HepG2 (cell line): ENCODE measurements around the gene ANO2. TPM values are rescaled to one million over a fixed set of nuclear protein-coding genes. Genes with fewer than 3 reads are reported as not detected.

Experiments used
- ATAC-seq: fragments of 200-7000 bp; cut with Tn5 transposase; 3 replicates; pipeline ENCODE4 v1.9.1; 2020; ENCODE audit warnings: mild to moderate bottlenecking, moderate library complexity
- BruUV-seq: library from RNA; stranded (reverse); fragments of 400-500 nt; replicated peaks from 2 replicates; lab custom pipeline; 2021; lab: Mats Ljungman, UMichigan
- CTCF ChIA-PET: fragments of 300-600 bp; formaldehyde crosslinking; extraction: SDS; loops from one replicate; lab custom pipeline; 2021; ENCODE audit warnings: low total read pairs, inconsistent platforms, low intra/inter-chr PET ratio; lab: Yijun Ruan, JAX
- POLR2A ChIA-PET: fragments of 350-600 bp; sonication (Branson Sonifier 250); formaldehyde crosslinking; loops from one replicate; lab custom pipeline; 2020; ENCODE audit warnings: antibody characterized with exemption, inconsistent platforms; lab: Yijun Ruan, JAX
- DNase-seq: peaks from one replicate; pipeline ENCODE4 v3.0.0-alpha.2; 2015; ENCODE audit warnings: low spot score
- FAIRE-seq: peaks from 3 replicates; lab custom pipeline; 2011; peaks lifted over from hg19 to GRCh38; lab: Jason Lieb, UNC
- H2AFZ ChIP-seq: one replicate; pipeline ENCODE4 v1.6.1; 2011; ENCODE audit warnings: low read length, inconsistent platforms
- H3K27ac ChIP-seq: fragments of 300-600 bp; 3 replicates; pipeline ENCODE4 v1.8.0; 2011; ENCODE audit warnings: mixed run types, mild to moderate bottlenecking, mixed read lengths, low read length, inconsistent platforms; ENCODE audit not compliant: insufficient read depth; ENCODE audit errors: extremely low read length
- H3K27me3 ChIP-seq, 2 experiments: fragments of 200-600 bp in 1 of 2; 2 replicates in 1 of 2; 3 replicates in 1 of 2; pipeline versions ENCODE4 v1.6.0 to v1.8.0; 2011; ENCODE audit warnings: low read length in 2 of 2, mild to moderate bottlenecking in 2 of 2, moderate library complexity in 2 of 2, inconsistent platforms in 1 of 2; ENCODE audit not compliant: insufficient read depth in 2 of 2, control insufficient read depth in 1 of 2
- H3K36me3 ChIP-seq, 2 experiments: fragments of 200-600 bp in 1 of 2; replicated peaks in 1 of 2; 2 replicates in 1 of 2; 3 replicates in 1 of 2; pipeline versions ENCODE4 v1.5.1 to v1.8.0; 2011; ENCODE audit warnings: low read length in 2 of 2, inconsistent platforms in 1 of 2; ENCODE audit not compliant: insufficient read depth in 2 of 2, control insufficient read depth in 1 of 2
- H3K4me1 ChIP-seq: 2 replicates; pipeline ENCODE4 v1.5.1; 2012; ENCODE audit warnings: low read length, inconsistent platforms; ENCODE audit not compliant: insufficient read depth
- H3K4me2 ChIP-seq: 2 replicates; pipeline ENCODE4 v1.6.0; 2011; ENCODE audit warnings: low read depth, low read length, inconsistent platforms
- H3K4me3 ChIP-seq, 3 experiments: fragments of 200-600 bp in 1 of 3; sonication (generic), shearing (Covaris generic) in 1 of 3; replicated peaks in 1 of 3; 2 replicates each; pipeline ENCODE4 v1.5.1; 2011 to 2016; ENCODE audit warnings: low read length in 3 of 3, inconsistent platforms in 2 of 3, low read depth in 2 of 3, mild to moderate bottlenecking in 2 of 3, control low read depth in 1 of 3, mixed read lengths in 1 of 3; ENCODE audit not compliant: insufficient read depth in 1 of 3
- H3K79me2 ChIP-seq: one replicate; pipeline ENCODE4 v1.6.1; 2011; ENCODE audit warnings: low read length, inconsistent platforms; ENCODE audit not compliant: insufficient read depth
- H3K9ac ChIP-seq: 2 replicates; pipeline ENCODE4 v1.6.0; 2011; ENCODE audit warnings: mild to moderate bottlenecking, low read depth, low read length, inconsistent platforms; ENCODE audit not compliant: insufficient read depth
- H3K9me3 ChIP-seq: 2 replicates; pipeline ENCODE4 v1.5.1; 2012; ENCODE audit warnings: mild to moderate bottlenecking, low read length
- H4K20me1 ChIP-seq: 2 replicates; pipeline ENCODE4 v1.6.0; 2011; ENCODE audit warnings: inconsistent platforms, mild to moderate bottlenecking, low read length, moderate library complexity; ENCODE audit not compliant: insufficient read depth
- ARID2 ChIP-seq: sonication (generic); formaldehyde crosslinking; IDR thresholded peaks from 2 replicates; pipeline ENCODE4 v1.8.1; 2022; ENCODE audit warnings: mild to moderate bottlenecking, missing genetic modification reagents, borderline replicate concordance
- EHMT2 ChIP-seq: fragments of 200-600 bp; sonication (generic); IDR thresholded peaks from 2 replicates; pipeline ENCODE4 v1.7.0; 2017; ENCODE audit warnings: antibody characterized with exemption, low read depth, low read length, borderline replicate concordance
- EP300 ChIP-seq, 3 experiments: sonication (generic) in 1 of 3; formaldehyde crosslinking in 1 of 3; IDR thresholded peaks; 2 replicates each; pipeline versions ENCODE4 v1.5.1 to v1.6.1; 2011 to 2020; ENCODE audit warnings: low read depth in 2 of 3, low read length in 2 of 3, borderline replicate concordance in 1 of 3, improper control_type of control experiment in 1 of 3, mild to moderate bottlenecking in 1 of 3, missing genetic modification reagents in 1 of 3, moderate library complexity in 1 of 3
- HES4 ChIP-seq: sonication (generic); formaldehyde crosslinking; IDR thresholded peaks from 2 replicates; pipeline ENCODE4 v1.9.0; 2021; ENCODE audit warnings: mild to moderate bottlenecking, missing genetic modification reagents, borderline replicate concordance
- HNRNPK ChIP-seq: fragments of 200-400 bp; formaldehyde crosslinking; IDR thresholded peaks from 2 replicates; pipeline ENCODE4 v1.6.1; 2018; ENCODE audit warnings: low read length, low read depth, moderate library complexity, mild to moderate bottlenecking; ENCODE audit not compliant: poor library complexity, severe bottlenecking
- JUNB ChIP-seq: sonication (generic); formaldehyde crosslinking; IDR thresholded peaks from 2 replicates; pipeline ENCODE4 v1.8.0; 2022; ENCODE audit warnings: missing genetic modification reagents, mild to moderate bottlenecking, borderline replicate concordance
- KLF12 ChIP-seq: sonication (generic); formaldehyde crosslinking; IDR thresholded peaks from 2 replicates; pipeline ENCODE4 v1.4.0; 2020; ENCODE audit warnings: missing genetic modification reagents, borderline replicate concordance
- YEATS2 ChIP-seq: sonication (generic); formaldehyde crosslinking; IDR thresholded peaks from 2 replicates; pipeline ENCODE4 v1.4.0; 2020; ENCODE audit warnings: missing genetic modification reagents, borderline replicate concordance
- ZFP62 ChIP-seq: sonication (generic); formaldehyde crosslinking; IDR thresholded peaks from 2 replicates; pipeline ENCODE4 v1.4.0; 2020; ENCODE audit warnings: missing genetic modification reagents
- ZNF207 ChIP-seq: fragments of 450-650 bp; IDR thresholded peaks from 2 replicates; pipeline ENCODE4 v1.6.1; 2016; ENCODE audit warnings: antibody characterized with exemption, borderline replicate concordance
- ZNF274 ChIP-seq: sonication (generic); formaldehyde crosslinking; IDR thresholded peaks from 2 replicates; pipeline ENCODE4 v1.5.1; 2020; ENCODE audit warnings: mild to moderate bottlenecking, missing genetic modification reagents
- ZNF317 ChIP-seq: sonication (generic); formaldehyde crosslinking; IDR thresholded peaks from 2 replicates; pipeline ENCODE4 v1.5.0; 2020; ENCODE audit warnings: mild to moderate bottlenecking, missing genetic modification reagents
- ZNF766 ChIP-seq: sonication (generic); formaldehyde crosslinking; IDR thresholded peaks from 2 replicates; pipeline ENCODE4 v1.5.0; 2020; ENCODE audit warnings: missing genetic modification reagents, borderline replicate concordance
- WGBS: methylation state at CpG from one replicate; pipeline ENCODE4 v1.1.6; 2017; ENCODE audit warnings: low lambda C conversion rate; 5-methylcytosine and 5-hydroxymethylcytosine counted together
- in situ Hi-C: cut with HindIII; loops from 2 replicates; pipeline ENCODE4 v1.10.0; 2017; ENCODE audit warnings: low pct_unique_long_range_greater_than_20kb; ENCODE audit not compliant: extremely low pct_ligation_motif_present
- intact Hi-C: fragments of 100-400 bp; cut with micrococcal nuclease; formaldehyde crosslinking; loops from one replicate; pipeline ENCODE4 v1.10.0; 2022; ENCODE audit not compliant: unreplicated experiment
- polyA plus RNA-seq, 8 experiments: library from polyadenylated mRNA; depleted of rRNA in 3 of 8; stranded (reverse) in 7 of 8; unstranded in 1 of 8; fragments of >200 nt; fragmentation: Illumina TruSeq in 4 of 8; extraction: Trizol in 4 of 8; gene quantifications; 2 replicates each; pipeline versions ENCODE4 v1.2.1 to v1.2.3, GENCODE V29; 2011 to 2016; ENCODE audit warnings: low read depth in 4 of 8, missing spikeins in 1 of 8, mixed read lengths in 1 of 8; ENCODE audit not compliant: insufficient read depth in 1 of 8
- total RNA-seq, 5 experiments: library from RNA; depleted of rRNA; stranded (reverse); fragments of >200 nt; fragmentation: Illumina TruSeq; extraction: Trizol; gene quantifications; 2 replicates each; pipeline ENCODE4 v1.2.3, GENCODE V29; 2016; ENCODE audit warnings: low read depth in 1 of 5
- TF ChIP-seq, protein P1 (sequence below): sonication (generic); formaldehyde crosslinking; IDR thresholded peaks from 2 replicates; pipeline ENCODE4 v1.5.0; 2020; ENCODE audit warnings: missing genetic modification reagents
- TF ChIP-seq, protein P2 (sequence below): sonication (generic); formaldehyde crosslinking; IDR thresholded peaks from 2 replicates; pipeline ENCODE4 v1.9.0; 2021; ENCODE audit warnings: mild to moderate bottlenecking, missing genetic modification reagents

Gene ANO2
- total and polyA plus RNA-seq, 2 of the 13 experiments (the other 11 are each of a cell fraction or from before 2014, with no cell fraction given), result 0.18 TPM; not detected in 1

DNA sequence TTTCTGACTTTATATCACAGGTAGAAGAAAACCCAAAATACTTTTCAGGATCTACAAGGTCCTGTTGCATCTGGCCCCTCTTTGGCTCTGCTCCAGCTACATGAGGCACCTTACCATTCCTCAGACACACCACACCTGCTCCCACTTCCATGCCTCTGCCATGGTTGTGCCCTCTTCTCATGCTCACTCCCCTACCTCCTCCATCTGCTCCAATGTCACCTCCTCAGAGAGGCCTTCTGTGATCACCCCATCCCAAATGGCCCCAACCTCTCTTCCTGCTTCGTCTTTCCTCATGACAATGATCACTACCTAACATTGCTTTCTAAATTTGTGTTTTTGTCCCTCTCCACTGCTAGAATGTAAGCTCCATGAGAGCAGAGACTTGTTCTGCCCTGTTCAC is 174.3 kb downstream of the ANO2 start:
- Histone ChIP-seq H3K4me2 (no peak overlapping the region), H3K4me3 (no peak overlapping the region), H3K9me3 (no peaks in the 10 kb centered on the region), H2AFZ (no peak overlapping the region), H3K36me3 (no peaks in the 10 kb centered on the region)
- ATAC-seq, result no peak
- ChIA-PET POLR2A (no interaction called here), CTCF (no interaction called here)
- 0% methylated on average over 1 of the region's 1 CpG for WGBS
- DNase-seq, result no peak
- no TSS peak for BruUV-seq
- no peak for FAIRE-seq
- no peak for TF ChIP-seq JUNB (CRISPR knock-in tag)
- TF ChIP-seq, protein P1, sequence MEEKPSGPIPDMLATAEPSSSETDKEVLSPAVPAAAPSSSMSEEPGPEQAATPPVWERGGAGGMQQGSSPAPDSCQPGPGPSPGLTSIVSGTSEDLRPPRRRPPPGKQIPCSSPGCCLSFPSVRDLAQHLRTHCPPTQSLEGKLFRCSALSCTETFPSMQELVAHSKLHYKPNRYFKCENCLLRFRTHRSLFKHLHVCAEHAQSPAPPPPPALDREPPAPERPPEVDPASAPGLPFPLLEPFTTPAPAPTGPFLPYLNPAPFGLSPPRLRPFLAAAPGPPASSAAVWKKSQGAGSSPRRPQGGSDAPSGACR (CRISPR knock-in tag), result no peak
- TF ChIP-seq, protein P2, sequence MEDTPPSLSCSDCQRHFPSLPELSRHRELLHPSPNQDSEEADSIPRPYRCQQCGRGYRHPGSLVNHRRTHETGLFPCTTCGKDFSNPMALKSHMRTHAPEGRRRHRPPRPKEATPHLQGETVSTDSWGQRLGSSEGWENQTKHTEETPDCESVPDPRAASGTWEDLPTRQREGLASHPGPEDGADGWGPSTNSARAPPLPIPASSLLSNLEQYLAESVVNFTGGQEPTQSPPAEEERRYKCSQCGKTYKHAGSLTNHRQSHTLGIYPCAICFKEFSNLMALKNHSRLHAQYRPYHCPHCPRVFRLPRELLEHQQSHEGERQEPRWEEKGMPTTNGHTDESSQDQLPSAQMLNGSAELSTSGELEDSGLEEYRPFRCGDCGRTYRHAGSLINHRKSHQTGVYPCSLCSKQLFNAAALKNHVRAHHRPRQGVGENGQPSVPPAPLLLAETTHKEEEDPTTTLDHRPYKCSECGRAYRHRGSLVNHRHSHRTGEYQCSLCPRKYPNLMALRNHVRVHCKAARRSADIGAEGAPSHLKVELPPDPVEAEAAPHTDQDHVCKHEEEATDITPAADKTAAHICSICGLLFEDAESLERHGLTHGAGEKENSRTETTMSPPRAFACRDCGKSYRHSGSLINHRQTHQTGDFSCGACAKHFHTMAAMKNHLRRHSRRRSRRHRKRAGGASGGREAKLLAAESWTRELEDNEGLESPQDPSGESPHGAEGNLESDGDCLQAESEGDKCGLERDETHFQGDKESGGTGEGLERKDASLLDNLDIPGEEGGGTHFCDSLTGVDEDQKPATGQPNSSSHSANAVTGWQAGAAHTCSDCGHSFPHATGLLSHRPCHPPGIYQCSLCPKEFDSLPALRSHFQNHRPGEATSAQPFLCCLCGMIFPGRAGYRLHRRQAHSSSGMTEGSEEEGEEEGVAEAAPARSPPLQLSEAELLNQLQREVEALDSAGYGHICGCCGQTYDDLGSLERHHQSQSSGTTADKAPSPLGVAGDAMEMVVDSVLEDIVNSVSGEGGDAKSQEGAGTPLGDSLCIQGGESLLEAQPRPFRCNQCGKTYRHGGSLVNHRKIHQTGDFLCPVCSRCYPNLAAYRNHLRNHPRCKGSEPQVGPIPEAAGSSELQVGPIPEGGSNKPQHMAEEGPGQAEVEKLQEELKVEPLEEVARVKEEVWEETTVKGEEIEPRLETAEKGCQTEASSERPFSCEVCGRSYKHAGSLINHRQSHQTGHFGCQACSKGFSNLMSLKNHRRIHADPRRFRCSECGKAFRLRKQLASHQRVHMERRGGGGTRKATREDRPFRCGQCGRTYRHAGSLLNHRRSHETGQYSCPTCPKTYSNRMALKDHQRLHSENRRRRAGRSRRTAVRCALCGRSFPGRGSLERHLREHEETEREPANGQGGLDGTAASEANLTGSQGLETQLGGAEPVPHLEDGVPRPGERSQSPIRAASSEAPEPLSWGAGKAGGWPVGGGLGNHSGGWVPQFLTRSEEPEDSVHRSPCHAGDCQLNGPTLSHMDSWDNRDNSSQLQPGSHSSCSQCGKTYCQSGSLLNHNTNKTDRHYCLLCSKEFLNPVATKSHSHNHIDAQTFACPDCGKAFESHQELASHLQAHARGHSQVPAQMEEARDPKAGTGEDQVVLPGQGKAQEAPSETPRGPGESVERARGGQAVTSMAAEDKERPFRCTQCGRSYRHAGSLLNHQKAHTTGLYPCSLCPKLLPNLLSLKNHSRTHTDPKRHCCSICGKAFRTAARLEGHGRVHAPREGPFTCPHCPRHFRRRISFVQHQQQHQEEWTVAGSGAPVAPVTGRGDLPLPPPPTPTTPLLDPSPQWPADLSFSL, result no peak
- no peak for TF ChIP-seq ZFP62
- no peak for TF ChIP-seq ZNF766
- no peak for TF ChIP-seq EP300 (IDR thresholded peaks at IDR 0.05; ENCODE audit: low read depth in 2 of 2, low read length in 2 of 2)
- TF ChIP-seq EP300 (CRISPR knock-in tag; IDR thresholded peaks at IDR 0.05; ENCODE audit: borderline replicate concordance), result no peak
- TF ChIP-seq ARID2 (CRISPR knock-in tag), result no peak
- no peak for TF ChIP-seq YEATS2 (CRISPR knock-in tag)
- TF ChIP-seq KLF12 (CRISPR knock-in tag), result no peak
- TF ChIP-seq ZNF317, result no peak
- no peak for TF ChIP-seq HES4
- TF ChIP-seq HNRNPK, result no peak
- TF ChIP-seq ZNF274 (CRISPR knock-in tag), result no peak
- no peak for TF ChIP-seq ZNF207
- no peak for TF ChIP-seq EHMT2
- TF ChIP-seq, all 625 proteins: peak for 0
- peaks cover 0 to 5% of the 10 kb centered on the region in 2 experiments; a peak in 1 of 5 replicates for H3K27me3 ChIP-seq
- H3K79me2 ChIP-seq, result no peaks in the 10 kb centered on the region
- no peak overlapping the region for H3K27ac ChIP-seq
- no peaks in the 10 kb centered on the region for H3K4me1 ChIP-seq
- no peak overlapping the region for H3K9ac ChIP-seq
- intact Hi-C loops (no loop called here), in situ Hi-C loops (no loop called here)
- H4K20me1 ChIP-seq, result no peaks in the 10 kb centered on the region
